ENCODE measurements around the gene POLK. TPM values are rescaled to one million over a fixed set of nuclear protein-coding genes. Genes with fewer than 3 reads are reported as not detected.
A peak's percentile ranks its signal among the peaks of the same experiment; 100 is the strongest.
"Not testable (repeated sequence)": the region's sequence is repeated elsewhere in the genome, so short reads cannot be mapped to it uniquely, and the experiment has no call there.

POLK gene
- polyA plus RNA-seq, 1 of the 3 experiments (the other 2 are of a cell fraction) = 5.5 TPM

DNA sequence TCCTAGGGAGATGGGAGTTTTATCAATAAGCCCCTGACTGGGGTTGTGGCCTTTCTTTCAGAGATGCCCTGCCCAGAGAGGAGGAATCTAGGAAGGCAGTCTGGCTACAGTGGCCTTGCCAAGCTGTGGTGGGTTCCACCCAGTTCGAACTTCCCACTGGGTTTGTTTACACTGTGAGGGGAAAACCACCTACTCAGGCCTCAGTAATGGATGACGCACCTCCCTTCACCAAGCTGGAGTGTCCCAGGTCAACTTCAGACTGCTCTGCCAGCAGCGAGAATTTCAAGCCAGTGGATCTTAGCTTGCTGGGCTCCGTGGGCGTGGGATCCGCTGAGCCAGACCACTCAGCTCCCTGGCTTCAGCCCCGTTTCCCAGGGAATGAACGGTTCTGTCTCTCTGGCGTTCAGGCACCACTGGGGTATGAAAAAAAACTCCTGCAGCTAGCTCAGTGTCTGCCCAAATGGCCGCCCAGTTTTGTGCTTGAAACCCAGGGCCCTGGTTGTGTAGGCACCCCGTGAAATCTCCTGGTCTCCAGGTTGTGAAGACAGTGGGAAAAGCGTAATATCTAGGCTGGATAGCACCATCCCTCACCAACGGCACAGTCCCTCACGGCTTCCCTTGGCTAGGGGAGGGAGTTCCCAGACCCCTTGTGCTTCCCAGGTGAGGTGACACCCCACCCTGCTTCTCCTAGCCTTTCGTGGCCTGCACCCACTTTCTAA lies 54.5 kb downstream of the POLK start:
- Histone ChIP-seq H3K36me3 (replicated peaks in 1 of 2; ENCODE audit: control insufficient read depth in 1 of 2, insufficient read depth in 2 of 2, low read length in 1 of 2) (peaks cover 6 to 21% of the 10 kb centered on the region in 2 experiments), H3K4me3 (ENCODE audit: low read depth in 2 of 2, low read length in 1 of 2) (peak overlapping the region in 1 of 2 experiments; percentile 16; a peak in 3 of 4 replicates), H3K4me2 (peak overlapping the region; percentile 83), H3K4me1 (ENCODE audit: control insufficient read depth in 1 of 2, insufficient read depth in 2 of 2, low read depth in 1 of 2, low read length in 1 of 2) (peaks cover 3 to 20% of the 10 kb centered on the region in 2 experiments), H3F3A (replicated peaks; ENCODE audit: insufficient read depth) (peaks cover 29% of the 10 kb centered on the region), H3K9ac (peak overlapping the region; percentile 46; the same call in 1 of the 2 replicates), H3K27ac (ENCODE audit: low read depth in 2 of 2, low read length in 1 of 2) (peak overlapping the region; percentile 71 to 94), H3K79me2 (ENCODE audit: insufficient read depth) (peaks cover 64% of the 10 kb centered on the region)
- H3K9me2 ChIP-seq; H3K9me3 ChIP-seq; POLR2A ChIA-PET; CTCF ChIA-PET; DNase-seq; H3K27me3 ChIP-seq (ENCODE audit: insufficient read depth); H2AFZ ChIP-seq (ENCODE audit: low read depth); H4K20me1 ChIP-seq (ENCODE audit: insufficient read depth): not testable (repeated sequence)
- 83% methylated on average over 15 of the region's 15 CpGs for WGBS (ENCODE audit: low lambda C conversion rate)

DNA sequence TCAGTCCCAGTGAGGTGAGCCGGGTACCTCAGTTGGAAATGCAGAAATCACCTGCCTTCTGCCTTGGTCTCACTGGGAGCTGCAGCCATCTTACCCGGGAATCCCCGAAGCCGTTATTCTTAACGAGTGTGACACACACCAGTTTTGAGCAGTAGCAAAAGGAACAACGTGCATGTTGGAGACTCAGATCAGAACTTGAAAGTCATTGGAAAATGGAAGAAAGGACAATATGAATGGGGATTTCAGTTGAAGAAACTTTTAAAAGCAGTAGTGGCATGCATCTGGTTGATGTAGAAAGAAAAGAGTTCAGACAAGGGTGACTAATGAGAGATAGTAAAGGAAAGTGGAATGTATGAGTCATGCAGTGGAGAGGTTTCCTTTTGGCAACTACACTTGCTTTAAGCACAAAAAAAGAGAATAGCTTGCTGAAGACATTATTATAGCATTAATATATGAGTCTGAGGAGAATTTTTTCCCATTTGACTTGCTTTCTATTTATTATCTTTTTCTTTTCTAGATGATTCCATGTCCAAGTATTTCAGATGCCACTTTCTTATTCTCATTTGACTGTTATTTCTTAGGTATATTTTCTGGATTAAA lies 55.1 kb downstream of the POLK start:
- H2AFZ ChIP-seq (ENCODE audit: low read depth) = no peak overlapping the region
- peak overlapping the region; percentile 73 to 94 for H3K27ac ChIP-seq (ENCODE audit: low read depth in 2 of 2, low read length in 1 of 2)
- H3K4me3 ChIP-seq (ENCODE audit: low read depth in 2 of 2, low read length in 1 of 2) = peak overlapping the region; percentile 14 to 23; a peak in 3 of 4 replicates
- peak overlapping the region; percentile 50; the same call in 1 of the 2 replicates for H3K9ac ChIP-seq
- ChIA-PET CTCF (no interaction called here), POLR2A (no interaction called here)
- no peaks in the 10 kb centered on the region for H3K9me2 ChIP-seq
- H3K9me3 ChIP-seq = no peaks in the 10 kb centered on the region
- H3K27me3 ChIP-seq (ENCODE audit: insufficient read depth) = no peaks in the 10 kb centered on the region
- peaks cover 4% of the 10 kb centered on the region; the same call in 1 of the 2 replicates for H4K20me1 ChIP-seq (ENCODE audit: insufficient read depth)
- H3K36me3 ChIP-seq (replicated peaks in 1 of 2; ENCODE audit: control insufficient read depth in 1 of 2, insufficient read depth in 2 of 2, low read length in 1 of 2) = peaks cover 8 to 22% of the 10 kb centered on the region in 2 experiments
- no peak for DNase-seq
- 34% methylated on average over 6 of the region's 6 CpGs for WGBS (ENCODE audit: low lambda C conversion rate)
- peaks cover 29% of the 10 kb centered on the region for H3F3A ChIP-seq (replicated peaks; ENCODE audit: insufficient read depth)
- peaks cover 3 to 20% of the 10 kb centered on the region in 2 experiments for H3K4me1 ChIP-seq (ENCODE audit: control insufficient read depth in 1 of 2, insufficient read depth in 2 of 2, low read depth in 1 of 2, low read length in 1 of 2)
- peak overlapping the region; percentile 83 for H3K4me2 ChIP-seq
- peaks cover 58% of the 10 kb centered on the region for H3K79me2 ChIP-seq (ENCODE audit: insufficient read depth)
- peak; percentile 43; the same call in 1 of the 2 replicates for TF ChIP-seq SIN3A (IDR thresholded peaks at IDR 0.05; ENCODE audit: borderline replicate concordance, low read depth, low read length)
- no peak for TF ChIP-seq RAD21 (IDR thresholded peaks at IDR 0.05; ENCODE audit: low read length)
- TF ChIP-seq, protein P1, sequence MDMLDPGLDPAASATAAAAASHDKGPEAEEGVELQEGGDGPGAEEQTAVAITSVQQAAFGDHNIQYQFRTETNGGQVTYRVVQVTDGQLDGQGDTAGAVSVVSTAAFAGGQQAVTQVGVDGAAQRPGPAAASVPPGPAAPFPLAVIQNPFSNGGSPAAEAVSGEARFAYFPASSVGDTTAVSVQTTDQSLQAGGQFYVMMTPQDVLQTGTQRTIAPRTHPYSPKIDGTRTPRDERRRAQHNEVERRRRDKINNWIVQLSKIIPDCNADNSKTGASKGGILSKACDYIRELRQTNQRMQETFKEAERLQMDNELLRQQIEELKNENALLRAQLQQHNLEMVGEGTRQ (IDR thresholded peaks at IDR 0.05; ENCODE audit: borderline replicate concordance, low read depth, low read length) = no peak
- TF ChIP-seq PBX3 (IDR thresholded peaks at IDR 0.05) = peak; percentile 94
- peak; percentile 83; the same call in 1 of the 2 replicates for TF ChIP-seq TEAD4 (IDR thresholded peaks at IDR 0.05; ENCODE audit: borderline replicate concordance, insufficient read depth)
- TF ChIP-seq, protein P2, sequence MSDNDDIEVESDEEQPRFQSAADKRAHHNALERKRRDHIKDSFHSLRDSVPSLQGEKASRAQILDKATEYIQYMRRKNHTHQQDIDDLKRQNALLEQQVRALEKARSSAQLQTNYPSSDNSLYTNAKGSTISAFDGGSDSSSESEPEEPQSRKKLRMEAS (IDR thresholded peaks at IDR 0.05; ENCODE audit: low read depth) = peak; percentile 69; the same call in 1 of the 2 replicates
- TF ChIP-seq, protein P3, sequence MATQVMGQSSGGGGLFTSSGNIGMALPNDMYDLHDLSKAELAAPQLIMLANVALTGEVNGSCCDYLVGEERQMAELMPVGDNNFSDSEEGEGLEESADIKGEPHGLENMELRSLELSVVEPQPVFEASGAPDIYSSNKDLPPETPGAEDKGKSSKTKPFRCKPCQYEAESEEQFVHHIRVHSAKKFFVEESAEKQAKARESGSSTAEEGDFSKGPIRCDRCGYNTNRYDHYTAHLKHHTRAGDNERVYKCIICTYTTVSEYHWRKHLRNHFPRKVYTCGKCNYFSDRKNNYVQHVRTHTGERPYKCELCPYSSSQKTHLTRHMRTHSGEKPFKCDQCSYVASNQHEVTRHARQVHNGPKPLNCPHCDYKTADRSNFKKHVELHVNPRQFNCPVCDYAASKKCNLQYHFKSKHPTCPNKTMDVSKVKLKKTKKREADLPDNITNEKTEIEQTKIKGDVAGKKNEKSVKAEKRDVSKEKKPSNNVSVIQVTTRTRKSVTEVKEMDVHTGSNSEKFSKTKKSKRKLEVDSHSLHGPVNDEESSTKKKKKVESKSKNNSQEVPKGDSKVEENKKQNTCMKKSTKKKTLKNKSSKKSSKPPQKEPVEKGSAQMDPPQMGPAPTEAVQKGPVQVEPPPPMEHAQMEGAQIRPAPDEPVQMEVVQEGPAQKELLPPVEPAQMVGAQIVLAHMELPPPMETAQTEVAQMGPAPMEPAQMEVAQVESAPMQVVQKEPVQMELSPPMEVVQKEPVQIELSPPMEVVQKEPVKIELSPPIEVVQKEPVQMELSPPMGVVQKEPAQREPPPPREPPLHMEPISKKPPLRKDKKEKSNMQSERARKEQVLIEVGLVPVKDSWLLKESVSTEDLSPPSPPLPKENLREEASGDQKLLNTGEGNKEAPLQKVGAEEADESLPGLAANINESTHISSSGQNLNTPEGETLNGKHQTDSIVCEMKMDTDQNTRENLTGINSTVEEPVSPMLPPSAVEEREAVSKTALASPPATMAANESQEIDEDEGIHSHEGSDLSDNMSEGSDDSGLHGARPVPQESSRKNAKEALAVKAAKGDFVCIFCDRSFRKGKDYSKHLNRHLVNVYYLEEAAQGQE (IDR thresholded peaks at IDR 0.05; ENCODE audit: low read depth, low read length) = no peak
- TF ChIP-seq, protein P4, sequence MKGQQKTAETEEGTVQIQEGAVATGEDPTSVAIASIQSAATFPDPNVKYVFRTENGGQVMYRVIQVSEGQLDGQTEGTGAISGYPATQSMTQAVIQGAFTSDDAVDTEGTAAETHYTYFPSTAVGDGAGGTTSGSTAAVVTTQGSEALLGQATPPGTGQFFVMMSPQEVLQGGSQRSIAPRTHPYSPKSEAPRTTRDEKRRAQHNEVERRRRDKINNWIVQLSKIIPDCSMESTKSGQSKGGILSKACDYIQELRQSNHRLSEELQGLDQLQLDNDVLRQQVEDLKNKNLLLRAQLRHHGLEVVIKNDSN (IDR thresholded peaks at IDR 0.05; ENCODE audit: borderline replicate concordance, low read depth) = 0 out of 2 replicates have a peak, but pooled peaks have one; percentile 27
- TF ChIP-seq FOXM1 (IDR thresholded peaks at IDR 0.05; ENCODE audit: low read depth) = 0 out of 2 replicates have a peak, but pooled peaks have one; percentile 29
- TF ChIP-seq ELF1 (IDR thresholded peaks at IDR 0.05) = no peak
- peak; percentile 90 for TF ChIP-seq NFIC (IDR thresholded peaks at IDR 0.05; ENCODE audit: borderline replicate concordance)
- no peak for TF ChIP-seq EZH2phosphoT487 (IDR thresholded peaks at IDR 0.05; ENCODE audit: borderline replicate concordance, low read depth)
- TF ChIP-seq JUND (IDR thresholded peaks at IDR 0.05) = peak; percentile 98
- no peak for TF ChIP-seq MEF2A (IDR thresholded peaks at IDR 0.05; ENCODE audit: borderline replicate concordance, low read depth)
- no peak for TF ChIP-seq SMC3 (IDR thresholded peaks at IDR 0.05; ENCODE audit: low read depth, low read length)
- TF ChIP-seq GATA2 (CRISPR knock-in tag; IDR thresholded peaks at IDR 0.05) = no peak
- TF ChIP-seq MXI1 (IDR thresholded peaks at IDR 0.05; ENCODE audit: low read depth, low read length) = no peak
- no peak for TF ChIP-seq FOXJ3 (CRISPR knock-in tag; IDR thresholded peaks at IDR 0.05)
- TF ChIP-seq RFX5 (IDR thresholded peaks at IDR 0.05; ENCODE audit: low read length) = no peak
